ENCODE data around the gene FASTKD3.

DNA sequence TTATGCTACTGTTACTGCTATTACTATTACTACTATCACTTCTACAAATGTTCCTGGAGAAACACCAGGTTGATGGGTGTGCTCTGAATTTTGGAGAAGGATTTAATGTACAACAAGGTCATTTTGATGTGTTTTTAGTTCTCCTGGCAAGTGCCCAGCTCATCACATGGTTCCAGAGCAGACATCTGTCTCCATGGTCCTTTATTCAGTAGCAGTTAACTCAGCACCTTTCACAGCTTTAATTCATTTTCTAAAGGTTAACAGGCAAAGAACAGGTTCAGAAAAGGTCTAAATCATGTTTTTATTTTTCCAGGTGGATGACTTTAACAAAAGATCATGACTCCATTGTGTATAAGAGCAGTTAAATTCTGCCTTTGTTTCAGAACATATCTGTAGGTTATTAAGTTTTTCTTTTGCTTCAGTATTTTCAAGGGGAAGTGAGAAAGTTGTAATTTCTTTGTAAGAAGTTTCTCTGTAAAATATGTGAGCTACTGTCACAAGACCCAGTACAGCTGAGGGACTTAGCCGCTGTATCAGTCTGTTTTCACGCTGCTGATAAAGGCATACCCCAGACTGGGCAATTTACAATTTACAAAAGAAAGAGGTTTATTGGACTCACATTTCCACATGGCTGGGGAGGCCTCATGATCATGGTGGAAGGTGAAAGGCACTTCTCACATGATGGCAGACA is 42.1 kb upstream of the FASTKD3 start:
- TF ChIP-seq, protein P1, sequence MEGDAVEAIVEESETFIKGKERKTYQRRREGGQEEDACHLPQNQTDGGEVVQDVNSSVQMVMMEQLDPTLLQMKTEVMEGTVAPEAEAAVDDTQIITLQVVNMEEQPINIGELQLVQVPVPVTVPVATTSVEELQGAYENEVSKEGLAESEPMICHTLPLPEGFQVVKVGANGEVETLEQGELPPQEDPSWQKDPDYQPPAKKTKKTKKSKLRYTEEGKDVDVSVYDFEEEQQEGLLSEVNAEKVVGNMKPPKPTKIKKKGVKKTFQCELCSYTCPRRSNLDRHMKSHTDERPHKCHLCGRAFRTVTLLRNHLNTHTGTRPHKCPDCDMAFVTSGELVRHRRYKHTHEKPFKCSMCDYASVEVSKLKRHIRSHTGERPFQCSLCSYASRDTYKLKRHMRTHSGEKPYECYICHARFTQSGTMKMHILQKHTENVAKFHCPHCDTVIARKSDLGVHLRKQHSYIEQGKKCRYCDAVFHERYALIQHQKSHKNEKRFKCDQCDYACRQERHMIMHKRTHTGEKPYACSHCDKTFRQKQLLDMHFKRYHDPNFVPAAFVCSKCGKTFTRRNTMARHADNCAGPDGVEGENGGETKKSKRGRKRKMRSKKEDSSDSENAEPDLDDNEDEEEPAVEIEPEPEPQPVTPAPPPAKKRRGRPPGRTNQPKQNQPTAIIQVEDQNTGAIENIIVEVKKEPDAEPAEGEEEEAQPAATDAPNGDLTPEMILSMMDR (IDR thresholded peaks at IDR 0.05; ENCODE audit: low read depth, low read length): no peak
- TF ChIP-seq, protein P2, sequence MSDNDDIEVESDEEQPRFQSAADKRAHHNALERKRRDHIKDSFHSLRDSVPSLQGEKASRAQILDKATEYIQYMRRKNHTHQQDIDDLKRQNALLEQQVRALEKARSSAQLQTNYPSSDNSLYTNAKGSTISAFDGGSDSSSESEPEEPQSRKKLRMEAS (IDR thresholded peaks at IDR 0.05; ENCODE audit: low read depth, low read length): no peak

Data from NB4 (cell line).